GM23338 (cell line): Measurements from ENCODE around the gene CCDC90B.

Experiments used
- CTCF ChIP-seq, 2 experiments: fragments of 200-600 bp in 1 of 2; sonication (generic) in 1 of 2; conservative IDR thresholded peaks; 2 replicates each; pipeline versions ENCODE4 v1.5.1 to v1.6.1; 2016 to 2017; ENCODE audit warnings: antibody characterized with exemption in 2 of 2, low read depth in 2 of 2, mild to moderate bottlenecking in 2 of 2, moderate library complexity in 1 of 2
- ETS1 ChIP-seq: IDR thresholded peaks from 2 replicates; pipeline ENCODE4 v1.6.1; 2016; ENCODE audit warnings: antibody characterized with exemption
- EZH2phosphoT487 ChIP-seq: fragments of 200-600 bp; sonication (generic); IDR thresholded peaks from one replicate; pipeline ENCODE4 v1.8.1; 2018; ENCODE audit warnings: antibody characterized with exemption; ENCODE audit not compliant: unreplicated experiment
- POLR2AphosphoS5 ChIP-seq: IDR thresholded peaks from 2 replicates; pipeline ENCODE4 v1.6.1; 2016; ENCODE audit warnings: antibody characterized with exemption, low read depth

GRCh38 chr11:83252266-83252665, 33.9 kb downstream of the CCDC90B start:
- TF ChIP-seq CTCF (conservative IDR thresholded peaks at IDR 0.05; ENCODE audit: low read depth in 2 of 2): no peak
- TF ChIP-seq EZH2phosphoT487: no peak
- no peak for TF ChIP-seq ETS1
- no peak for TF ChIP-seq POLR2AphosphoS5
